ENCODE measurements around the gene SHISAL1.

Gene SHISAL1

DNA sequence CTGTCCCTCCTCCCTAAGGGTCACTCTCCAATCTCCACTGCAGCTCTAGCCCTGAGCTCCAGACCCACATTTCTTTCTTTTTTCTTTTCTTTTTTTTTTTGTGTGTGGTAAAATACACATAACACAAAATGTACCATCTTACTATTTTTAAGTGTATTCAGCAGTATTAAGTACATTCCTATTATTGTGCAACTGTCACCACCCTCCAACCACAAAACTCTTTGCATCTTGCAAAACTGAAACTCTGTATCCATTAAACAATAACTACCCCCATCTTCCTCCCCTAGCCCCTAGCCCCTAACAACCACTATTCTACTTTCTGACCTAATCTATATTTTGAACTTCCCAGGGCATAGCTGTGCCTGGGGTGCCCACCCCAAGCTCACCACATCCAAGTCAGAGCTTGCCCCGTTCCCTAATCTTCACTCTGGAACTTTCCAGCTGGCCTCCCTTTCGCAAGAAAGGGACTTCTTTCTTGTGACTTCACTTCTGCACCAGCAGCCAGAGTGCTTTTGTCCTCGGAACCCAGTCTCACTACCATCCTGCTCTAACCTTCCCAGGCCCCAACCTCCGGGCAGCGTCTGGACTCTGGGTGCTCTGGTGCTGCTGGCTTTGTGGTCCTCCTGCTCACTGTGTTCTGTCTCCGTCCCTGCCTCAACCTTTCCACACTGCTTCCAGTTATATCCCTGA lies 101.3 kb downstream of the SHISAL1 start:
- DNase-seq (ENCODE audit: low read depth in 2 of 2), result no peak

DNA sequence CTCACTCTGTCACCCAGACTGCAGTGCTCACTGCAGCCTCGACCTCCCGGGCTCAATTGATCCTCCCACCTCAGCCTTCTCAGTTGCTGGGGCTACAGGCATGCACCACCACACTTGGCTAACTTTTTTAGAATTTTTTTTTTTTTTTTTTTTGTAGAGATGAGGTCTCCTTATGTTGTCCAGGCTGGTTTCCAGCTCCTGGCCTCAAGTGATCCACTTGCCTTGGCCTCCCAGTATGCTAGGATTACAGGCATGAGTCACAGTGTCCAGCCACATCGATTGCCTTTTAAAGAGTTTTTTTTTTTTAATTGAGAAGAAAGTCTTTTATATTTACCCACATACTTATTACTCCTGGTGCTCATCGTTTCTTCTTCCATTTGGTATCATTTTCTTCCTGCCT lies 102.0 kb downstream of the SHISAL1 start:
- DNase-seq (ENCODE audit: low read depth in 2 of 2), result no peak

DNA sequence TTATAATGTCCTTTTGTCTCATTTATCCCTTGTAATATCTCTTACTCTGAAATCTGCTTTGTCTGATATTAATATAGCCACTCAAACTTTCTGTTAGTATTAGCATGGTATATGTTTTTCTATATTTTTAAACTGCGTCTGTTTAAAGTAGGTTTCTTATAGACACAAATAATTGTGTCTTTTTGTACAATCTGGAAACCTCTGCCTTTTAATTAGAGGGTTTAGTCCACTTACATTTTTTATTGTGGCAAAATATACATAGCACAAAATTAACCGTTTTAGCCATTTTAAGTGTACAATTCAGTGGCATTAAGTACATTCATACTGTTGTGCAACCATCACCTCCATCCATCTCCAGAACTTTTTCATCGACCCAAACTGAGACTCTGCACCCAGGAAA lies 103.4 kb downstream of the SHISAL1 start:
- DNase-seq (ENCODE audit: low read depth in 2 of 2), result no peak

DNA sequence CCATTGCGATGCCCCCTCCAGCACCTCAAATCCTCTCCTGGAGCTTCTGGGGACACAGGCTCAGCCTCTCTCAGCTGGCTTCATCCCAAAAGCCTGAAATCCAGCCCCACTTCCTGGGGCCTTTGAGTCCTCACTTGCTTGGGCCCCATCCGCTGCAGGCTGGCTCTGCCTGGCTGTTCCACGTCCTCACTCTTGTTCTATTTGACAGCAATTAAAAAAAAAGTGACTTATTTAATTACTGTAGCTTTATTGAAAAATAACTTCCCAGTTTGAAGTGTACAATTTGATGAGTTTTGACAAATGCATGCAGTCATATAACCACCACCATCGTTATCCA lies 104.8 kb downstream of the SHISAL1 start:
- no peak for DNase-seq (ENCODE audit: low read depth in 2 of 2)

DNA sequence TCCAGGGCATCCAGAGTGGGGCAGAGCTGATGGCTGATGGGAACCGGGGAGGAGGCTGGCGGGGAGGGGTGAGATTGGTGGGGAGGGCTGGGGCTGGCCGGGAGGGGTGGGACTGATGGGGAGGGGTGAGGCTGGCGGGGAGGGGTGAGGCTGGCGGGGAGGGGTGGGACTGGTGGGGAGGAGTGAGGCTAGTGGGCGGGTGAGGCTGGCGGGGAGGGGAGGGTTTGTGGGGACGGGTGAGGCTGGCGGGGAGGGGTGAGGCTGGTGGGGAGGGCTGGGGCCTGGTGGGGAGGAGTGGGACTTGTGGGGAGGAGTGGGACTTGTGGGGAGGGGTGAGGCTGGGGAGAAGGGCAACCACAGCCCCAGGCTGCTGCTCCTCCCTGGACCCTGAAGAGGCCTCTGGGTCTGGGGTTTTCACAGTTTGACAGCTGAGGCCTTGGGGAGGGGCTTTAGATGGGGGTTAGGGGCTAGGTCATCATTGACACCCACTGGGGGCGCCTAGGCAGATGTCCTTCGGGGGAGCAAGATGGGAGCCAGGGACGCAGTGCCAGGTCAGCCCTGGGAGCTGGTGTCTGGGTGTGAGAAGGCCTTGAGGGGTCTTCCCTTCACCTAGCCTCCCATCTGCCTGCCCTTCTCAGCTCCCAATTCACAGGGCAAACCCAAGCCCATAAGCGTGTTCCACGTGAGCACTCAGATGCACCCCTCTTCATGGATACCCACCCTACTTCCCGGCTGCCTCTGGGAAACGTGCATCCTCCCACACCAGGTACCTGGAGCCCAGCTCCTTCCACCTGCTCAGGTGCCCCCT lies 105.4 kb downstream of the SHISAL1 start:
- no peak for DNase-seq (ENCODE audit: low read depth in 2 of 2)

DNA sequence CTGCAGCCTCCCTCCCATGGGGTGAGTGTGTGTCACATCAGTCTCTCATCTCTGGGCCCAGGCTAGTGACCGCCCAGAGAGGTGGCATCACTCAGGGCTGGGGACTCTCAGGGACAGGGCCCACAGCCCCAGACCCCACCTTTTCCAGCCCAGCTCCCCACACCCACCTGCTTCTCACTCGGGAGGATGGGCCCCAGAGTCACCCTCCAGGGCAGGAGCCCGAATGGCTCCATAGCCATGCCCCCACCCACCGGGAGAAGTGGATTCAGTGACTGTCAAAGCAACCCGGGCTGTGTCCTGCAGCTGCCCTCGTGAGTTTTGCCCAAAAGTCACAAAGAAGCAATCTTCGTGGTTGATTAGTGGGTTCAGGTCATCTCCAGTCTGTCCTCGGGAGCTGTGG lies 106.1 kb downstream of the SHISAL1 start:
- no peak for DNase-seq (ENCODE audit: low read depth in 2 of 2)

DNA sequence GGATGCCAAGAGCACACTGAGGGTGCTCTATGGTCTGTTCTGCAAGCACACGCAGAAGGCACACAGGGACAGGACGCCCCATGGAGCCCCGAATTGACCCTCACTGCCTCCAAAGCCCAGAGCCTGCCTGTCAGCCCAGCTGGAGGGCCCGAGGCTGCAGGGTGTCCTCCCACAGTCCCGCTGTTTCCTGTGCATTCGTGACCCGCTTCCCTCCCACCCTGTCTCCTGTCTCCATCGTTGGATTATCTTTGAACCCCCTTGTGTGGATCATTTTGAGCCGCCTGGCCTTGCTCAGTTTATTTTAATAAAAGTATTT lies 106.5 kb downstream of the SHISAL1 start:
- no peak for DNase-seq (ENCODE audit: low read depth in 2 of 2)

DNA sequence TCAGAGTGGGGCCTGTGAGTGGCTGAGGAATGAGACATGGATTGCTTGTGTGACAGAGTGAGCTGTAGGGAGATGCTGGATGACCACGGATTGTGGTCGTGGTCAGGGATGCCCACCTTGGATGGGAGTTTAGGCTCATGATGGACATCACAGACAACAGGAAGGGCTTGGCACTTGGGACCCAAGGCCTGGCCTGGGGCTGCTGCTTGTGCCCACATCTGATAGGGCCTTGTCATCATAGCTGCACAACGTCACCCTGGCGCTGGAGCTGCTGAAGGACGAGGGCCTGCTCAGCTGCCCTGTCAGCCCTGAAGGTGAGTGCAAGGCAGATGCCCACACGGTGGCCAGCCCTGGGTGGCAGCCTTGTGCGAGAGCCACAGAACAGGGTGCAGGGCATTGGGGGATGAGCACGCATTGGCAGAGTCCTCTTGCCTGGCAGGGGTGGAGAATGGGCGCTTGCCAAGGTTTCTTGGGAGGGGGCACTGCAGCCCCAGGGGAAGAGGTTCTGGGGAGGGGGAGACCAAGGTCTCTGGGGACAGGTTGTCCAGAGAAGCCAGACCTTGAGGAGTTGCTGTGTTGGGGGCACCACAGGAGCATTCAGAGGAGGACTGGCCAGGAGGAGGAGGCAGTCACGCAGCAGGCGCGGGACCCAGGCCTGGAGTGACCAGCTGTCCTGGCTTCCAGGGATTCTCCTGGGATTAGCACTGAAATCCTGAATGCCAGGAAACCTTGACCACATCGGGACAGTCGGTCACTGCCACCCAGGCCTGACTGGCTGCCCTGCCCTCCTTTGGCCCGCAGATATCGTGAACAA lies 107.0 kb downstream of the SHISAL1 start:
- no peak for DNase-seq (ENCODE audit: low read depth in 2 of 2)

DNA sequence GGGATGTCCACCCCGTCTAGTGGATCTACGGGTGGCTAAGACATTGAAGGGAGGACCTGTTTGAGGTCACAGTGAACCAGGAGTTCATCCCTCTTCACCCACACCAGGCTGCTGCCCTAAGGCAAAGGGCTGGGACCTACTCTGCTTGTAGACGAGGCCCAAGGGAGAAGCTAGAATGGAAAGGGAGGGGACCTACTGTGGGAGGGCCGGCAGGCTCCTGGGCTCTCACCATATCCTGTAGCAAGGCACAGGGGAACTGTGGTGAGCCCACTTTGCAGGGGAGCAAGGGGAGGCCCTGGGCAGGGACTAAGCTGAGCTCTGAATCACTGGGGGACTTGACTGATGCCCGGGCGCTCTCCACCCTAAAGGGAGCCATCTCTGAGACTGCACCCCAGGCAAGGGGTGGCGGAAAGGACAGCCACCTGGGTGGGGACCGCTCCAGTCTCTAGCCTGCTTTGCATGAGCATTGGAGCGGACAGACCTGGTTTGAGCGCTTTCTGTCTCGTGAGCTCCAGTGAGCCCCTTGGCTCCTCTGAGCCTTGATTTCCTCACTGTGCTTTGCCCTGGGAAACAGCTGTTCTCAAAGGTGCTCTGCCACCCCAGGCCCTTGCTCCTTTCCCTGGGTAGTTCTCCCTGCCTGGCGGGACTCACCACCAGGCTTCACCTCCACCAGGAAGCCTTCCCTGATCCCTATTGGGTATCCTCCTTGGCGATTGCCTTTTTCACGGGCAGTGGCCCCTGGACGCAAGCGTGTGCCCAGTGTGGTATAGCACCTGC lies 107.8 kb downstream of the SHISAL1 start:
- DNase-seq (ENCODE audit: low read depth in 2 of 2), result no peak

DNA sequence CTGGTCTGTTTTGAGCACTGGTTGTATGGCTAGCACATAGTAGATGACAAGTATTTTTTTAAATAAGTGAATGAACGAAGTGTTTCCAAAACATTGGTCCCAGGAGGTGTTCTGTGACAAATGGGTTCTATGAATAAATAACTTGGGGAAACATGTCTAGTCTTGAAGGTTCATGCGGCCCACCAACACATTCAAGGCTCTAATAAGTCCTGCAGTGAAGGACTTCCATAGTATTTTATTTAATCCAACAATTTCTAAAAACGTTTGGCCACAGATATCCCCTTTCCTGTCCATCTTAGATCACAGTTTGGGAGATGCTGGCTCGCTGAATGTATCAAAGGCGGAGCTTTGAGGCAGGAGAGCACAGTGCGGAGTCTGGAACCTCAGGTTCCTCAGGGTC lies 109.5 kb downstream of the SHISAL1 start:
- DNase-seq (ENCODE audit: low read depth in 2 of 2), result no peak

DNA sequence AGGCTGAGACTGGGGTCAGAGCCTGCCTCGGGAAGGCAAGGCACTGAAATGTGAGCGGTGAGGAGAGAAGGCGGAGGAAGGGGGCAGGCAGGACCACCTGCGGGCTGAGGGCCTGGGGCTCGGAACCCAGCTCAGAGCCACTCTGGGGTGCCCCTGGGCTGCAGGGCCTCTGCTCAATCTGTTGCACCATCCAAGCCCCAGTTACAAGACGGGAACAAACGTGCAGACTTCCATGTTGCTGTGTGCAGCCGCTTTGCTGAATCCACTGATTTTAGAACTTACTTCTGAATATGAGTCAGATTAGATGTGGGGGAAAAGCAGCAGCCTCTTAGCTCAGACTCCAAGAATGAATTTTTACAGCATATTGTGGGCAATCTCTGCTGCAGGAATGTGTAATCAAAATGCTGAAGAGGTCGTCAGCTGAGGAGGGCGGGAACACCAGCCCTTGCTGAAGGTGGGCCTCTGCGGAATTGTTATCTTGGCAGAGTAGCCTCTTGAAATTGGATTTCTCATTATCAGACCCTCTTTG lies 110.4 kb downstream of the SHISAL1 start:
- no peak for DNase-seq (ENCODE audit: low read depth in 2 of 2)

DNA sequence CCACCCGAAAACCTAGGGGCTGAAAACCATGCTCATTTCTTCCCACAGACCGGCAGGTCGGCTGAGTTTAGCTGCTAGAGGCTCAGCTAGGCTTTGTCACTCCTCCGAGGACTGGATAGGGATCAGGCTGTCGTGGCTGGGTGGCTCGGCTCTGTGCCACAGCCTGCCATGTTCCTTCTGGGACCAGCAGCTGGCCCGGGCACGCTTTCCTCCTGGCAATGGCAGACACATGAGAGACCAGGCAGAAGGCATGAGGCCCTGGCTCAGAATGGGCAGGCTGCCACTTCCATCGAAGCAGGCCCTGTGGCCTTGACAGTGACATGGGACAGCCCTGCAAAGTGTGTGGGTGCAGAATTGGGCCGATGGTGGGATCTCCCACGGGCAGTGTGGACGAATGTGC lies 111.1 kb downstream of the SHISAL1 start:
- no peak for DNase-seq (ENCODE audit: low read depth in 2 of 2)

DNA sequence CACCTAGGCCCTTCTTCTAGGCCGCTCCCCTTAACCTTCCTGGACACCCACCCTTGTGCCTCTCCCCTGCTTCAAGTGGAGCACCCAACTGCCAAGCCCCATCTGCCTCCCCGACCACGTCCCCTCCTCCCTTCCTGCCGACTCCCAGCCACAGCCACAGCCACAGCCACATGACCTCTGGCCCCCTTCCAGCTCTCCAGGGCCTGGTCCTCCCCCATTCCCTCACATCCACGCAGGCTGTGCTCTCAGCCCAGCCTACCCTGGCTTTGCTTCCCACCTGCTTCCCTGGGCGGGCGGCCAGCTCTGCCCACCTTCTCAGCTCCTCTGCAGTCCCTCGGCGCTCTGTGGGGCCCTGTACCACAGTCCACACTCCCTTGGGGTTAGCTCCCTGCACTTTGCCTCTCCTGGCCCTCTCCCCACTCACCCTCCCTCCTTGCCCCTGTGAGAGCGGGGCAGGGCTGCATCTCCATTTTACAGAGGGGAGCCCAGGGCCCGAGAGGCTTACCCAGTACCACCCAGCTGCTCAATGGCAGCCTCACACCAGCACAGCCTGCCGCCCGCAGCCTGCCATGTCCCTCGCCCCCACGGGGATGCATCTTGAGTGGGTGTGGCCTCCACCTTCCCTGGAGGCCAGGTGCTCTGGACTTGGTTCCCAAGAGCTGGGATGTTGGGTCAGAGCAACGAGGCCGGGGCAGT lies 111.7 kb downstream of the SHISAL1 start:
- DNase-seq (ENCODE audit: low read depth in 2 of 2), result no peak

DNA sequence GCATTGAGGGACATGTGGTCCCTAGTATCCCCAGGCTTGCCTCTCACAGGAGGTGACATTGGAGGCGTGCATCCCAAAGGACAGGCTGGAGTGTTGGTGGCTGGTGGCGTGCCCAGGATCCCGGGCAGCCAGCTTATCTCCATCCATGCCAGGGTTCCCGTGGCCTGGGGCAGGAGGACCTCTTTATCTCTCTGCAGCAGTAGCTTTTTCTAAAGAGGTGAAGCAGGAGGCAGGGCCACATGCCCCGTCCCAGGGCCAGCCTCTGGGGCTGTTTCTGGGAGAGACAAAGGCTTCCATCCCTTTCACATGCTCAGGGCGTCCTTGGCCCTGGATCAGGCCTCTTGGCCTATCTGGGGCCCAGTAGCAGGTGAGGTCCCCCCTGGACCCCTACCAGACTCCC lies 112.3 kb downstream of the SHISAL1 start:
- DNase-seq (ENCODE audit: low read depth in 2 of 2), result no peak

DNA sequence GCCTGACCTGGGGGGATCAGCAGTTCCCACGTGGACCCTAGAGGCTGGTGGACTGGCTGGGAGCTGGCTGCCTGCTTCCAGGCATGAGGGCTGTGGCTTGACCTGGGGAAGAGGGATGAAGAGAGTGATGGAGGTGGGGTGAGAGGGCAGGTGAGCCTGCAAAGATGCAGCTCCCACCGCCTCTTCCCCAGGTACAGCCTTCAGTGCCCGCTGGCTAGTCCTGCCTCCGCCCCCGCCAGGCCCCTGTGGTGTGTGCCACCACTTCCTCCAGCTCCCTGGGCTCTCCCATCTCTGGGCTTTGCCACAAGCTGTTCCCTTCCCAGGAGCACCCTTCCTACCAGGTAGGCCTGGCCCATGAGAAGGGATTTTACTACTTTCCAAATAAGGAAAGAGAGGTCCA lies 112.9 kb downstream of the SHISAL1 start:
- DNase-seq (ENCODE audit: low read depth in 2 of 2), result no peak

DNA sequence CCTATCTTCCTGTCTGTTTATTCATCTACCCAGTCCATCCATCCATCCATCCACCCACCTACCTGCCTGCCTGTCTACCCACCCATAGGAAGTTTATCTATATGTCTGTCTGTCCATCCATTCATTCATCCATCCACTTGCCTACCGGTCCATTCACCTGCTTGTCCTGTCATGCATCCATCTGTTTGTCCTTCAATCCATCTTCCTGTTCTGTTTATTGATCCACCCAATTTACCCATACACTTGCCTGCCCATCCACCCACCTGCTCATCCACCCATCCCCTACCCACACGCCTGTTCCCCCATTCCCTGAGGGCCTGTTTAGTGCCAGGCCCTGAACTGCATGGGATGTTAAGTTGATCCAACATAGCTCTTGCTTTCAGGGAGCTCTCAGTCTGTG lies 113.6 kb downstream of the SHISAL1 start:
- no peak for DNase-seq (ENCODE audit: low read depth in 2 of 2)

DNA sequence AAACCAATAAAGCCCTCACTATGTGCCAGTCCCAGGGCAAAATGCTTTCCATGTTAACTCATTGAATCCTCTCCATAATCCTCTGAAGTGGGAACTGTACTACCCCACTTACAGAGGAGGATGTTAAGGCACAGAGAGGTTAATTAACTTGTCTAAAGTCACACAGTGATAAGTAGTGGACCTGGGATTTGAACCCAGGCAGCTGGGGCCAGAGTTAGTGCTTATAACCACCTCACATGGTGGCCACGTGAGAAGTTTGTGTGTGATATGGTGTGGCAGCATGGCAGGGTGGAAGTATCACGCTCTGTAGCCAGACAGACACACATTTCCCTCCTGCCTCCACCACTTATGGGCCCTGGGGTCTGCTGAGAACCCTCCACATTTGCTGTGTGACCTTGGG lies 115.5 kb downstream of the SHISAL1 start:
- DNase-seq (ENCODE audit: low read depth in 2 of 2), result no peak

DNA sequence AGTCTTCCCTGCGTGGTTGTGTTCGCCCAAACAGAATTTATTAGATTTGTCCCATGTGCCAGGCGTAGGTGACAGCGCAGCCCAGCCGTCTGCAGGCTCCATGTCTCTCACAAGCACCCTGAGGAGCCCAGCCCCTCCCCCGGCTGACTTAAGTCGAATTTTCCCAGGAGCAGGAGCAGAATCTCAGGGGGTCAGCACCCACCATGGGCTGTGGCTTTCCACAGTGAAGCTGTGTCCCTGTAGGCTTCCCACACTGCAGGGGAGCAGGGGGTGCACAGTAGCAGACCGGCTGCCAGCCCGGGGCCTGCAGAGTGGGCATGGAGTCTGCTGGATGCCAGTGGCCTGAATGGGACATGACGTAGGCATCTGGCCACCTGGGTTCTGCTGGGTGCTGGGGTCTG lies 116.0 kb downstream of the SHISAL1 start:
- no peak for DNase-seq (ENCODE audit: low read depth in 2 of 2)

DNA sequence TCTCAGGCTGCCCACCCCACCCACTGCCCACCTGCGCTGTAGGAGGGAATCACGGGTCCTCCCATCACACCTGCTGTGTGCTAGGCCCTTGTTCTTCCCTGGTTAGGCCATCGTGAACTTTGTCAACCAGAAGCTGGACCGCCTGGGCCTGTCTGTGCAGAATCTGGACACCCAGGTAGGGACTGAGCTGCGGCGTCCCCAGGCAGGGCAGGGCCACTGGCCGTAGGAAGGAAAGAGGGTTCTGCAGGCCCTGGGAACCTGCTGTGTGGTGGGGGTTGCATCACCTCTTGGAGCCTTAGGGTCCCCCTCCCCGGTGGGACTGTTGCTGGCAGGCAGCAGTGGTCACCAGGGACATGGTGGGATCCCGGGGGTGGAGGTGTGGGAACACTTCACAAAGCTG lies 116.5 kb downstream of the SHISAL1 start:
- DNase-seq (ENCODE audit: low read depth in 2 of 2), result no peak

DNA sequence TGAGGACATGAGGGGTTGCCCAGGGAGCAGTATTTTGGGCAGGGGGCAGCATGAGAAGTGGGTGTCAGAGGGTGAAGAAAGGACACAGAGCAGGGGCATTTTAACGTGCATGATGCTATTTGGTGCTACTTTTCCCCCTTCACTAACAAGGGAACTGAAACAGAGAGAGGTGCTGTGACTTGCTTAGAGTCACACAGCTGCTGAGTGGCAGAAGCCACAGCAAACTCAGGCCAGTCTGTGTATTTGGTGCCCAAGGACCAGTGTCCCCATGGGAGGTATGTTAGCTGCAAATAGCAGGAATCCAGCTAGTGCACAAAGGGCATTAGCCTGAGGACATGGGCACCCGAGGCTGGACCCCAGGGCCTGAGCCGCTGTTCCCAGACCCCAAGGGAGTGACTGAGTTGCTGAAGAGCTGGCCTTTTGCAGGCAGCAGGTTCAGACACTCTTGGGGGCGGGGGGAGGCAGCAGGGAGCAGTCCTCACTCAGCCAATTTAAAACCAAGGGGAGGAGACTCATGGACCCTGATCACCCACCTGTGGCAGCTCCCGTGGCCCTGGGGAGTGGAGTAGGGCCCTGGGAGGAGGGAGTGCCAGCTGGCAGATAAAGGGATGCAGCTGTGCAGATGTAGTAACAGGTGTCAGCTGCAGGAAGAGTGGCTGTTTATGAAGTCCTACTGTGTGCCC lies 117.4 kb downstream of the SHISAL1 start:
- DNase-seq (ENCODE audit: low read depth in 2 of 2), result no peak

DNA sequence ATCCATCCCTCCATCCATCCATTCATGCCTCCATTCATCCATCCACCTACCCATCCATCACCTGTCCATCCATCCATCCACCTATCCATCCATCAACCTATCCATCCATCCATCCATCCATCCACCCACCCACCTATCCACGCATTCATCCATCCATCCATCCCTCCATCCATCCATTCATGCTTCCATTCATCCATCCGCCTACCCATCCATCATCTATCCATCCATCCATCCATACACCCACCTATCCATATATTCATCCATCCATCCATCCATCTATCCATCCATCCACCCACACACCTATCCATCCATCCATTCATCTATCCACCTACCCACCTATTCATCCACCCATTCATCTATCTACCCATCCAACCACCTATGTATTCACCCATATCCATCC lies 118.2 kb downstream of the SHISAL1 start:
- DNase-seq (ENCODE audit: low read depth in 2 of 2), result no peak

Measured in stimulated activated CD8-positive, alpha-beta memory T cell treated with anti-CD3 and anti-CD28 coated beads, Interleukin-7, amount 100 ng/mL, for 4 hours (primary cell).